NCI-H345 treated with DMSO at 0.1 percent for 48 hours (cell line): ENCODE measurements around the gene TSPYL4.

Experiments
- DNase-seq: peaks from one replicate; lab custom pipeline; 2025; ENCODE audit not compliant: unreplicated experiment; lab: John Stamatoyannopoulos, UW

Gene TSPYL4

DNA sequence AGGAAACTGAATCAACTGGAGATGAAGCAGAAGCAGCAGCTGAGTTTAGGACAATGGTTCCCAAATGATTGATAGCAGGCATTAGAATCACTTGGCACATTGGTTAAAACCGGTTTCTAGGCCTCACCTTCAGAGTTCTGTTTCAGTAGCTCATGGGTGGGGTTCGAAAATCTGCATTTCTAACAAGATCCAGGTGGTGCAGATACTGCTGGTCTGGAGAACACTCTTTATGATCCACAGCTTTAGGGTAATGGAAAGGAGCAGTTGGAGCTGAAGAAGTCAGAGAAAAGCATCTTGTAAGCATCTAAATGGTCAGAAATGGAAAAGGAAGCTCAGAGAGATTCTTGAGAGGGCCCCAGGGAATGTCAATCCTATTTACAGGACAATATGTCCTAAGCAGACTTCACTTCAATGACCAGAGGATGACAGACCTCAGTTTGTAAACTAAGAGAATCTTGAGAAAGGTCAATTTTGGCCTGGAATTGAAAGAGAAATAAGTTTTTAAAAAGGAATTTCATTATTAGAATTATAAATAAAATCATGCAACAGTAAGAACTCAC, 17.4 kb upstream of the TSPYL4 start:
- no peak for DNase-seq

DNA sequence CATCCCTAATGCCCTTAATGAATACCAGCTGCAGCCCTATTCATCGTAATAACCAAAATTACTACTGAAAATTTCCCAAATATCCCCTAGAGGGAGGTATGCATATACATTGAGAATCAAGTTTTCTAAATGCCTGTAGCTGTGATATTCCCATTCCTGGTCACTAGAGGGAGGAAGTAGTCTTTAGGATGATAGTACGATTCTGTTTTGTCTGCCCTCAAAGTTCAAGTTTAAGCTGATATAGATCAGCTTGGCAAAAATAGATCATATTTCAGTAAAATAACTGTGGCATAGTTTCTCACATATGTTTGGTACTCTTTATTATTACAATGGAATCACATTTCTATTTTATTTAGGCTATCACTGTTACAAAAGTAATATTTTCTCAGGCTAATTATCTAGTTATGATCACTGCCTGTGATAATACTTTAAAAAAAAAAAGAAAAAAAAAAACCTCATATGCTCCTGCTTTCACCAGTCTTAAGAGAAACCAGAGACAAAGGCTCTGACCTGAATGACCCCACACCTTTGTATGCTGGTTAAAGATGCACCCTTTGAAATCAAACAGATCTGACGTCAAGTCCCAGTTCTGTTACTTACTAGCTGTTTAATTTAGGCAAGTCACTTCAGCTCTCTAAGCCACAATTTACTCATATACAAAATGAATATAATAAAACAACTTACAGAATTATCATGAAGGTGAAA, 14.9 kb upstream of the TSPYL4 start:
- DNase-seq, result peak; percentile 74

GRCh38 chr6:116267836-116268588, 14.1 kb upstream of the TSPYL4 start:
- no peak for DNase-seq

DNA sequence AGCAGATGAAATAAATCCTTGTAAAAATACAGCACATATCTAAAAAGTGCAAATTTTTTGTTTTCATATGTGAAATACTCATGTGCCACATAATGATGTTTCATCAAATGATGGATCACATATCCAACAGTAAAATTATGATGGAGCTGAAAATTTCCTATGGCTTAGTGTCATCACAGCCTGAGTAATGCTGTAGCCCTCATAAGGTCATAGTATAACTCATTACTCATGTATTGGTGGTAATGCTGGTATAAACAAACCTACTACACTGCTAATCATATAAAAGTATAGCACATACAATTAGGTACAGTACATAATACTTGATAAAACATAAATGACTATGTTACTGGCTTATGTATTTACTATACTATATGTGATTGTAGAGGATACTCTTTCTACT, 12.9 kb upstream of the TSPYL4 start:
- DNase-seq, result no peak

DNA sequence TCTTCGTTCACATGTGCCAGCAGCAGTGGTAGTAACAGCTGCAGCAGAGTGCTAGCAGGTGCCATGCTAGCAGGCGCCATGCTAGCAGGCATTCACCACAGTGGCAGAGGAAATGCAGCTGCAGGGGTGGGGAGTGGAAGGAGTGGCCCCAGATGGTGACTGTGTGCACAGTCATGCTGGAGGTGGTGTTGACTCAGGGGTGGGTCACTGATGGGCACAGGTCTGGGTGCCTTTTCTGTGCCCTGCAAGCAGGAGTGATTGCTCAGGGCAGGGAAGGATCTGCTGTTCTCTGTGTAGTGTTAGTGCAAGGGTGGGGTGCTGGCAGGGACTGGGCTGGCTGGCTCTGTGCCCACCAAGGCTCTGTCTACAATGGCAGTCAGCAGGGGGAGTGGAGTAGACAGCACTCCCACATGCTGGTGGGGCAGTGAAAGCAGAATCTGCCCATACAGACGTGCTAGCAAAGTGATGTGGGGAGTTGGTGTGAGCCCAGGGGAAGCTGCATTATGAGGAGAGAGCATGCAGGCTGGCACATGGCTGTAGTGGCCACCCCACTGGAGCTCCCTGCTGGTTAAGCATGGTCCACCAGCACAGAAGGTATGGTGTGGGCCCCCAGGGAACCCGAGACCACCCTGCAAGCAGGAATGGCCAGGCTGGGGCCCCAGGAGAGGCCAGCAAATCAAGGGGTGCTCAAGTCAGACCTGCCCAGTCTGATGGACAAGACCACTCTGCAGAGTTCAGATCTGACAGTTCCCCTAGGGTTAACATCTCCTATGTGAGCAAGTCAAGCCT, 11.4 kb upstream of the TSPYL4 start:
- peak; percentile 56 for DNase-seq

DNA sequence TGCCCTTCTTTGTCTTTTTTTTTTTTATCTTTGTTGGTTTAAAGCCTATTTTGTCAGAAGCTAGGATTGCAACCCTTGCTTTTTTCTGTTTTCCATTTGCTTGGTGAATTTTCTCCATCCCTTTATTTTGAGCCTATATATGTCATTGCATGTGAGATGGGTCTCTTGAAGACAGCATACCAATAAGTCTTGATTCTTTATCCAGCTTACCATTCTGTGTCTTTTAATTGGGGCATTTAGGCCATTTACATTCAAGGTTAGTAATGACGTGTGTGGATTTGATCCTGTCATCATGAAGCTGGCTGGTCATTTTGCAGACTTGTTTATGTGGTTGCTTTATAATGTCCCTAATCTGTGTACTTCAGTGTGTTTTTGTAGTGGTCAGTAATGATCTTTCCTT, 9.5 kb upstream of the TSPYL4 start:
- DNase-seq, result no peak

GRCh38 chr6:116258520-116258919, 4.6 kb upstream of the TSPYL4 start:
- no peak for DNase-seq

GRCh38 chr6:116256694-116257093, 2.8 kb upstream of the TSPYL4 start:
- no peak for DNase-seq

DNA sequence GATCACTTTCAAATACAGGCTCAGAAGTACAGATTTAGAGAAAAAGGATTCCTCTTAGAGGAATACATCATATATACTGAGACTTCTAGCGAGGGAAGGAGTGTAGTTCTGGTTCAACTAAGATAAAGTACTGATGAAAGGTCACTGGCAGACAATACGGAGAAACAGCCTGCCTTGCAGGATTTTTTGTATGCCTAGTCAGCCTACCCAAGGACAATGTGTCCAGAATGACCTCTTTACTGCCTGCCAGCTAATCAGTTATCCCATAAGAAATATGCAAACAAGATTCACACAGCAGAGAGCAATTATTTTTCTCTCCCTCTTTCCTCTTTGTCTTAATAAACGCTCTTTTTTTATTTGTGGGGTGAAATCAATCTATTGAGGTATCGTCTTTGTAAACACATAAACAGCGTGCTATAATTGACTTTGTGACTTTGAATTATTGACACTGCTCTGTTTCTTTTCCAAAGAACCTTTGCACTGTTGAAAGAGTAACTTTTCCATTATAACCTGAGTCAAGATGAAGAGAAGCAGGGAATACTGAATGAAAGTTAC, 1.4 kb upstream of the TSPYL4 start:
- no peak for DNase-seq

- DNase-seq, result no peak
Observed at GRCh38 chr6:116254297-116255056, 602 bp upstream of the TSPYL4 start.

DNA sequence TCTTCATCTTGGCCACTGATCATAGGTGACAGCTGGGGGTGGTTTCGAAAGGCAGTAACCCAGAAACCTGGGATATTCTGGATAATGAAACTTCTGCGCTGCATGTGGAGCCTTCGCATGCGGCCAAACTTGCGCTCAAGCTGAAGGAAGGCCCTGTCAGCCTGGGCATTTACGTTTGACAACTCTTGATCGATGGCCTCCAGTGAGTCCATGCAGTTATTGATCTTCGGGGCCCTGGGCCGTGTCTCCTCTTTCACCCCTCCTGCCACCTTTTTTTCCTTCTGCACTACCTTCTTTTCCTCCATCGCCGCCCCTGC, 729 bp downstream of the TSPYL4 start:
- DNase-seq, result no peak

- DNase-seq, result no peak
Observed at GRCh38 chr6:116251568-116252384, 2.1 kb downstream of the TSPYL4 start.

DNA sequence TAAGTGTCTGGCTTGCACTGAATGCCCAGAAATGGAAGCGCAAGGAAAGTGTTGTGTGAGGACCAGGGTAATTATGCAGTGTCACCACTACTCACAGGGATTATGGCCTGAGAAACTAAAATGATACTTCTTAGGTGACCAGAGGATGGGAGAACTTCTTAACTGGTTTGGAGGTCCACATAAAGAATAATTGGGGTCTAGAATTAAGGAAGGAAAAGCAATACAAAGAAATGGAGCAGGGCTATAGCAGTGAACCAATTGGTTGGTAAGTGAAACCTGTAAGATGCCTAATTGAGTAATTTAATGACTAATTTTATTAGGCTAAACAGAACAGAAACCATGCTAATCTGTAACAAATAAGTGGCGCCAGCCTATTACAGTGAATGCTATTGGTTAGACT, 5.3 kb downstream of the TSPYL4 start:
- DNase-seq, result no peak

DNA sequence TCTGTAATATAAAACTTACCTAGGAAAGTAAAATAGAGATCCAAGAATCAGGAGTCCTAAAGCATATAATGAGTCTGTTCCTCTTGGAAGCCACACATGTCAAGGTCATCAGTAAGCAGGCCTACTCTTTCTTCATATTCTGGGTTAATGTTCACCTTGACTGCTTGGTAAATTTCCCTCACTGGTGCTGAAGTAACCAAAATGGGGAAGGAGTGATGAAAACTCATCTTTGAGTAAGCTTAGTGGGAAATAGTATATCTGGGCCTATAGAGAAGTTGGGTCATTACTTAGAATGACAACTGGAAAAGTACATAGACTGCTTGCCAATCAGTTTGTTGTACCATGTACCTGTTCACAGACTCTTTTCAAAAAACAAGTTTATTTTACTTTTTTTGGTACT, 6.6 kb downstream of the TSPYL4 start:
- no peak for DNase-seq

GRCh38 chr6:116246089-116246488, 7.8 kb downstream of the TSPYL4 start:
- DNase-seq, result no peak

DNA sequence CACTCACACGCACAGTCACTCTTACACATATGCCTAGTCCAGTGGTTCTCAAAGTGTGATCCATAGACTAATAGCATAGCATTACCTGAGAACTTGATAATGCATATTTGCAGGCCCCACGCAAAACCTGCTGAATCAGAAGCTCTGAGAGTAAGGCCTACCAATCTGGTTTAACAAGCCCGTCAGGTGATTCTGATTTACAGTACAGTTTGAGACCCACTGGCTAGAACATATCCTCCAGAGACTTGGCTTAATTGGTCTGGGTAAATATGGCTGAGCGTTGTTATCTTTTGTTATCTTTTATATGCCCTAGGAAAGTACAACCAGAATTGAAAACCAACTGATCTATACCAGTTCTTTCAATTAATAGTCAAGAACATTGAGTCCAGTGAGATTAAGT, 9.6 kb downstream of the TSPYL4 start:
- no peak for DNase-seq

DNA sequence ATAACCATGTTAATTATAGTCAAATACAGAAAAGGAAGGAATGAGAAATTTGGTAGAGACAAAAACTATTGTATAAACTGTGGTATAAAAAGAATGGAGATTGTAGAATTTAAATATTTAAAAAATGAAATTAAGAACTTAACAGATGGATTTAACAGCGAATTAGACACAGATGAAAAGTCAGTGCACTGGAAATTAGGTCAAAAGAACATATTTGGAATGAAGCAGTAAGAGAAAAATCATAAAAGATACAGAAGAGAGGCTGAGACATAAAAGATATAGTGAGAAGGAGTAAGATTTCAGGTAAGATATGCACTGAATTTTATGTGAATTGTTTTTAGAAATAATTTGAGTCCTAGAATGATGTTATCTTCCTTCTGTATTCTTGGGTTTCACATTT, 14.0 kb downstream of the TSPYL4 start:
- no peak for DNase-seq

DNA sequence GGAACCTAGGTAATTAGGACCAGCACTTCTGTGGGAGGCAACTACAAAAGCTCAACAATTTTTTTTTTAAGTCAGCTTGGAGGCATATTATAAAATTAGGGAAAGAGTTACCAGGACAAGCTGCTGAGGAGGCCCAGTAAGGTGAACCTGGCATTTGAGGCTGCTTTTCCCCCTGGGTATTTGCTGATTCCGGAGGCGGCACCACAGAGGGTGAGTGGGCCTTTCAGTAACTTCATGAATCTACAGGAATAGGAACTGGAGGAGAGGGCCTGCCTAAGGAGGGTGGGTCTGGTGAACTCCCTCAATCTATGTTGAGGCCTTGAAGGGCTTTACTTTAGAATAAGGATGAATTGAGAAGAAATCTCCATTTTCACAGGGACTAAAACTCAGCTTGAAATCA, 14.6 kb downstream of the TSPYL4 start:
- no peak for DNase-seq

DNA sequence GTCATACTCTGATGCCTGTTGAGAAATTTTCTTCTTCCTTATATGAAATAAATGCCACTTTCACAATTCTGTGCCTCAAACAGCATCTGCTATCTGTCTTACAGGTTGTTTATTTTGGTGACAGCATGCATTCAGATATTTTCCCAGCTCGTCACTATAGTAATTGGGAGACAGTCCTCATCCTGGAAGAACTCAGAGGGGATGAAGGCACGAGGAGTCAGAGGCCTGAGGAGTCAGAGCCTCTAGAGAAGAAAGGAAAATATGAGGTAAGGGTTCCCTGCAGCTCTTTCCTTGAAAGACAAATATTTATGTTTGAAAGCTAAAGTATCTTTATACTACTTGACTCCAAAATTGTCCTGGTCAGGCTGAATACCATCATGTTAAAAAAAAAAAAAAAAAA, 15.8 kb downstream of the TSPYL4 start:
- DNase-seq, result no peak

GRCh38 chr6:116234689-116235088, 19.2 kb downstream of the TSPYL4 start:
- DNase-seq, result no peak
